B cell (primary cell): Measurements from ENCODE around the gene CTCF. TPM values are rescaled to one million over a fixed set of nuclear protein-coding genes. Genes with fewer than 3 reads are reported as not detected.

ENCODE experiments used
- ATAC-seq: fragments of 200-7000 bp; cut with Tn5 transposase; one replicate; pipeline ENCODE4 v1.10.0; 2021; ENCODE audit warnings: low read depth, mild to moderate bottlenecking, moderate number of reproducible peaks, moderate library complexity
- CTCF ChIA-PET: fragments of 350-600 bp; sonication (Branson Sonifier 250); formaldehyde crosslinking; loops from one replicate; lab custom pipeline; 2021; ENCODE audit warnings: antibody characterized with exemption, inconsistent platforms; lab: Charles Lee
- POLR2A ChIA-PET: fragments of 350-600 bp; sonication (Branson Sonifier 250); formaldehyde crosslinking; loops from one replicate; lab custom pipeline; 2021; ENCODE audit warnings: antibody characterized with exemption; lab: Charles Lee
- DNase-seq: peaks from one replicate; pipeline ENCODE4 v3.0.0; 2013
- H2AFZ ChIP-seq: 2 replicates; pipeline ENCODE4 v1.6.1; 2012; ENCODE audit warnings: mild to moderate bottlenecking, low read depth, low read length; ENCODE audit not compliant: insufficient read depth, poor library complexity, severe bottlenecking
- H3K27ac ChIP-seq, 2 donors: 1 replicate in 1 of 2; 2 replicates in 1 of 2; pipeline ENCODE4 v1.5.1; 2012 to 2013; ENCODE audit warnings: low read length in 2 of 2, mild to moderate bottlenecking in 2 of 2, moderate library complexity in 1 of 2
- H3K27me3 ChIP-seq, 4 experiments: fragments of 200-600 bp in 1 of 4; sonication (generic) in 1 of 4; replicated peaks in 1 of 4; 1 replicate in 2 of 4; 2 replicates in 2 of 4; pipeline versions ENCODE4 v1.6.1 to v1.7.0; 2013 to 2016; ENCODE audit warnings: low read length in 3 of 4, mild to moderate bottlenecking in 2 of 4, mixed read lengths in 1 of 4, moderate library complexity in 1 of 4; ENCODE audit not compliant: insufficient read depth in 4 of 4, control insufficient read depth in 3 of 4; ENCODE audit errors: control extremely low read depth in 1 of 4
- H3K36me3 ChIP-seq, 2 experiments: replicated peaks in 1 of 2; 1 replicate in 1 of 2; 2 replicates in 1 of 2; pipeline versions ENCODE4 v1.6.1 to v1.7.1; 2013; ENCODE audit warnings: low read length in 1 of 2; ENCODE audit not compliant: insufficient read depth in 2 of 2, control insufficient read depth in 1 of 2; ENCODE audit errors: control extremely low read depth in 1 of 2, extremely low read depth in 1 of 2
- H3K4me1 ChIP-seq, 2 donors: fragments of 200-600 bp in 1 of 2; sonication (generic) in 1 of 2; 1 replicate in 1 of 2; 2 replicates in 1 of 2; pipeline versions ENCODE4 v1.5.1 to v1.6.1; 2013 to 2017; ENCODE audit warnings: low read length in 2 of 2; ENCODE audit not compliant: control insufficient read depth in 2 of 2, insufficient read depth in 2 of 2
- H3K4me2 ChIP-seq: replicated peaks from 2 replicates; pipeline ENCODE3; 2012; ENCODE audit warnings: mild to moderate bottlenecking, low read depth, low read length; ENCODE audit not compliant: poor library complexity, severe bottlenecking
- H3K4me3 ChIP-seq, 5 experiments: fragments of 200-600 bp in 1 of 5; sonication (generic) in 1 of 5; 1 replicate in 3 of 5; 2 replicates in 2 of 5; pipeline versions ENCODE4 v1.5.1 to v1.7.0; 2011 to 2016; ENCODE audit warnings: low read length in 4 of 5, mild to moderate bottlenecking in 4 of 5, low read depth in 2 of 5, control low read depth in 1 of 5, moderate library complexity in 1 of 5; ENCODE audit not compliant: insufficient read depth in 1 of 5; ENCODE audit errors: control extremely low read depth in 1 of 5, extremely low read depth in 1 of 5
- H3K79me2 ChIP-seq: fragments of 200-600 bp; sonication (generic); one replicate; pipeline ENCODE4 v1.6.0; 2016; ENCODE audit warnings: low read length; ENCODE audit not compliant: control insufficient read depth, insufficient read depth
- H3K9ac ChIP-seq: fragments of 200-600 bp; sonication (generic); 2 replicates; pipeline ENCODE4 v1.6.1; 2017; ENCODE audit warnings: mild to moderate bottlenecking, low read length, moderate library complexity
- H3K9me3 ChIP-seq, 3 donors: one replicate each; pipeline versions ENCODE4 v1.6.1 to v1.7.1; 2013; ENCODE audit warnings: low read length in 2 of 3; ENCODE audit not compliant: control insufficient read depth in 2 of 3, insufficient read depth in 1 of 3; ENCODE audit errors: control extremely low read depth in 1 of 3
- H4K20me1 ChIP-seq: 2 replicates; pipeline ENCODE4 v1.6.0; 2012; ENCODE audit warnings: mild to moderate bottlenecking, low read length; ENCODE audit not compliant: insufficient read depth, control insufficient read depth, poor library complexity, severe bottlenecking
- H3K27ac Mint-ChIP-seq: one replicate; pipeline ENCODE4 v1.8.0; 2021; ENCODE audit warnings: mixed read lengths
- H3K27me3 Mint-ChIP-seq: one replicate; pipeline ENCODE4 v1.8.0; 2021; ENCODE audit warnings: mixed read lengths
- H3K4me1 Mint-ChIP-seq: one replicate; pipeline ENCODE4 v1.8.0; 2021; ENCODE audit warnings: mixed read lengths
- H3K4me3 Mint-ChIP-seq: one replicate; pipeline ENCODE4 v1.8.0; 2021; ENCODE audit warnings: mixed read lengths
- H3K9me3 Mint-ChIP-seq: one replicate; pipeline ENCODE4 v1.8.0; 2022; ENCODE audit warnings: mixed read lengths; ENCODE audit not compliant: insufficient read depth
- EZH2 ChIP-seq: IDR thresholded peaks from 2 replicates; pipeline ENCODE4 v1.6.1; 2012; ENCODE audit warnings: borderline replicate concordance, low read depth, mild to moderate bottlenecking, moderate library complexity, low read length; ENCODE audit not compliant: insufficient read depth, poor library complexity, severe bottlenecking
- WGBS: methylation state at CpG from one replicate; pipeline ENCODE4 v1.1.5; 2013; ENCODE audit warnings: missing lambda C conversion rate; ENCODE audit not compliant: insufficient coverage; 5-methylcytosine and 5-hydroxymethylcytosine counted together
- intact Hi-C: fragments of 100-400 bp; cut with micrococcal nuclease; formaldehyde crosslinking; loops from one replicate; pipeline ENCODE4 v1.10.0; 2022
- polyA plus RNA-seq: library from polyadenylated mRNA; depleted of rRNA; stranded (reverse); fragments of >200 nt; gene quantifications from 2 replicates; pipeline ENCODE4 v1.2.3, GENCODE V29; 2012
- total RNA-seq, 2 donors: library from RNA; stranded (reverse); fragments of 120-200 nt in 1 of 2; gene quantifications; 1 replicate in 1 of 2; 2 replicates in 1 of 2; pipeline versions ENCODE4 v1.2.3 to v1.2.4, GENCODE V29; 2013 to 2022
- TF ChIP-seq, protein P1 (sequence below): fragments of 200-600 bp; IDR thresholded peaks from one replicate; pipeline ENCODE4 v1.8.0; 2022; ENCODE audit warnings: antibody characterized with exemption, mild to moderate bottlenecking

Gene CTCF
- total and polyA plus RNA-seq, 2 donors (not counting 1 experiment from before 2014, with no cell fraction given): 42.7 to 78.4 TPM

- ChIA-PET POLR2A (interaction anchor here (0.6 to 2.3 kb wide), 9 partner anchors 13 to 275 kb away, joined by 3 to 14 read pairs (median 7); partner anchors contain the start of genes CARMIL2, CTCF and RIPOR1), CTCF (interaction anchor here (0.6 to 2.3 kb wide), 18 partner anchors 8 to 198 kb away, joined by 3 to 23 read pairs (median 4); partner anchors contain the start of genes ATP6V0D1, CARMIL2 and CTCF)
- ATAC-seq: peak; percentile 67
- Histone ChIP-seq H3K4me2 (peak within 1 kb of the TSS; percentile 99), H3K79me2 (peaks cover 8% of the 10 kb centered on the region), H2AFZ (peak within 1 kb of the TSS; percentile 95), H4K20me1 (peaks cover 13% of the 10 kb centered on the region), H3K4me1 (peaks cover 14 to 23% of the 10 kb centered on the region in 2 donors), H3K9ac (peak within 1 kb of the TSS; percentile 91), H3K4me3 (peak within 1 kb of the TSS; percentile 80 to 99 (median 95)), H3K36me3 (peaks cover 0 to 33% of the 10 kb centered on the region in 2 experiments), H3K27ac (peak within 1 kb of the TSS; percentile 88 to 93), H3K9me3 (no peaks in the 10 kb centered on the region), H3K27me3 (no peaks in the 10 kb centered on the region)
- DNase-seq: peak; percentile 96
- peaks cover 33% of the 10 kb centered on the region for H3K4me1 Mint-ChIP-seq
- WGBS: under 1% methylated on average over 83 of the region's 83 CpGs
- intact Hi-C loops: loop anchor here (1.0 to 10.0 kb wide), 8 partner anchors 8 to 1475 kb away; partner anchors contain the start of genes ATP6V0D1, CARMIL2, CHTF8 and FHOD1
- peak within 1 kb of the TSS; percentile 97 for H3K27ac Mint-ChIP-seq
- peak within 1 kb of the TSS; percentile 97 for H3K4me3 Mint-ChIP-seq
- TF ChIP-seq EZH2: no peak
- TF ChIP-seq, protein P1, sequence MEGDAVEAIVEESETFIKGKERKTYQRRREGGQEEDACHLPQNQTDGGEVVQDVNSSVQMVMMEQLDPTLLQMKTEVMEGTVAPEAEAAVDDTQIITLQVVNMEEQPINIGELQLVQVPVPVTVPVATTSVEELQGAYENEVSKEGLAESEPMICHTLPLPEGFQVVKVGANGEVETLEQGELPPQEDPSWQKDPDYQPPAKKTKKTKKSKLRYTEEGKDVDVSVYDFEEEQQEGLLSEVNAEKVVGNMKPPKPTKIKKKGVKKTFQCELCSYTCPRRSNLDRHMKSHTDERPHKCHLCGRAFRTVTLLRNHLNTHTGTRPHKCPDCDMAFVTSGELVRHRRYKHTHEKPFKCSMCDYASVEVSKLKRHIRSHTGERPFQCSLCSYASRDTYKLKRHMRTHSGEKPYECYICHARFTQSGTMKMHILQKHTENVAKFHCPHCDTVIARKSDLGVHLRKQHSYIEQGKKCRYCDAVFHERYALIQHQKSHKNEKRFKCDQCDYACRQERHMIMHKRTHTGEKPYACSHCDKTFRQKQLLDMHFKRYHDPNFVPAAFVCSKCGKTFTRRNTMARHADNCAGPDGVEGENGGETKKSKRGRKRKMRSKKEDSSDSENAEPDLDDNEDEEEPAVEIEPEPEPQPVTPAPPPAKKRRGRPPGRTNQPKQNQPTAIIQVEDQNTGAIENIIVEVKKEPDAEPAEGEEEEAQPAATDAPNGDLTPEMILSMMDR: no peak
- no peaks in the 10 kb centered on the region for H3K9me3 Mint-ChIP-seq
- H3K27me3 Mint-ChIP-seq: no peaks in the 10 kb centered on the region
Observed at GRCh38 chr16:67659675-67660563, 97.6 kb downstream of the CTCF start, which contains the start of gene ACD. Gene ACD, minus strand, starts transcription at chr16:67660260. Its CDS starts 40 bp downstream, at chr16:67660220.
